ENCODE data around the gene LRIT1.

- TF ChIP-seq, protein P1, sequence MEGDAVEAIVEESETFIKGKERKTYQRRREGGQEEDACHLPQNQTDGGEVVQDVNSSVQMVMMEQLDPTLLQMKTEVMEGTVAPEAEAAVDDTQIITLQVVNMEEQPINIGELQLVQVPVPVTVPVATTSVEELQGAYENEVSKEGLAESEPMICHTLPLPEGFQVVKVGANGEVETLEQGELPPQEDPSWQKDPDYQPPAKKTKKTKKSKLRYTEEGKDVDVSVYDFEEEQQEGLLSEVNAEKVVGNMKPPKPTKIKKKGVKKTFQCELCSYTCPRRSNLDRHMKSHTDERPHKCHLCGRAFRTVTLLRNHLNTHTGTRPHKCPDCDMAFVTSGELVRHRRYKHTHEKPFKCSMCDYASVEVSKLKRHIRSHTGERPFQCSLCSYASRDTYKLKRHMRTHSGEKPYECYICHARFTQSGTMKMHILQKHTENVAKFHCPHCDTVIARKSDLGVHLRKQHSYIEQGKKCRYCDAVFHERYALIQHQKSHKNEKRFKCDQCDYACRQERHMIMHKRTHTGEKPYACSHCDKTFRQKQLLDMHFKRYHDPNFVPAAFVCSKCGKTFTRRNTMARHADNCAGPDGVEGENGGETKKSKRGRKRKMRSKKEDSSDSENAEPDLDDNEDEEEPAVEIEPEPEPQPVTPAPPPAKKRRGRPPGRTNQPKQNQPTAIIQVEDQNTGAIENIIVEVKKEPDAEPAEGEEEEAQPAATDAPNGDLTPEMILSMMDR (conservative IDR thresholded peaks at IDR 0.05; ENCODE audit: low read length), result no peak
- TF ChIP-seq EZH2phosphoT487 (IDR thresholded peaks at IDR 0.05; ENCODE audit: borderline replicate concordance), result no peak
Measured at GRCh38 chr10:84227810-84228209, 13.5 kb downstream of the LRIT1 start.

All from Loucy (cell line).